Activated T-helper 1 cell treated with anti-CD3 and anti-CD28 coated beads, Interleukin-12 subunit alpha, Interleukin-12 subunit beta, Interleukin-2, Interleukin-4 antibody, amounts not matched to agents 30 ng/mL and 10 ng/mL and 1 ng/mL, durations not matched to agents 14 hours and 24 hours and 36 hours (primary cell): ENCODE measurements around the gene SIN3B. TPM values are rescaled to one million over a fixed set of nuclear protein-coding genes. Genes with fewer than 3 reads are reported as not detected.
"Not testable (repeated sequence)": the region's sequence is repeated elsewhere in the genome, so short reads cannot be mapped to it uniquely, and the experiment has no call there.

Experiments used
- DNase-seq: peaks from one replicate; pipeline ENCODE4 v3.0.0; 2021; ENCODE audit warnings: low spot score
- H3K27ac Mint-ChIP-seq: one replicate; pipeline ENCODE4 v1.8.0; 2021; ENCODE audit warnings: mild to moderate bottlenecking, mixed read lengths
- H3K27me3 Mint-ChIP-seq: one replicate; pipeline ENCODE4 v1.8.0; 2022; ENCODE audit warnings: mild to moderate bottlenecking, moderate library complexity, mixed read lengths; ENCODE audit not compliant: insufficient read depth
- H3K36me3 Mint-ChIP-seq: one replicate; pipeline ENCODE4 v1.8.0; 2021; ENCODE audit warnings: low read depth, mixed read lengths
- H3K4me1 Mint-ChIP-seq: one replicate; pipeline ENCODE4 v1.8.0; 2021; ENCODE audit warnings: low read depth, mixed read lengths
- H3K4me3 Mint-ChIP-seq: one replicate; pipeline ENCODE4 v1.8.0; 2021; ENCODE audit warnings: mild to moderate bottlenecking, moderate library complexity, mixed read lengths
- H3K9me3 Mint-ChIP-seq: one replicate; pipeline ENCODE4 v1.8.0; 2021; ENCODE audit warnings: mixed read lengths
- intact Hi-C: fragments of 100-400 bp; cut with micrococcal nuclease; formaldehyde crosslinking; loops from one replicate; pipeline ENCODE4 v1.15.1; 2024
- total RNA-seq: library from RNA; stranded (reverse); gene quantifications from 2 replicates; pipeline ENCODE4 v1.2.3, GENCODE V29; 2022

SIN3B gene
- total RNA-seq: 44.6 and 45.1 TPM in 2 replicates

GRCh38 chr19:16829010-16829821, at the start of gene SIN3B:
Gene SIN3B, plus strand, starts transcription at chr19:16829398. Its CDS starts 23 bp downstream, at chr19:16829421.
- Mint-ChIP-seq H3K9me3 (no peaks in the 10 kb centered on the region), H3K27me3 (peaks cover 26% of the 10 kb centered on the region), H3K4me3 (peak within 1 kb of the TSS; percentile 88), H3K27ac (peak within 1 kb of the TSS; percentile 78), H3K4me1 (peaks cover 37% of the 10 kb centered on the region), H3K36me3 (peaks cover 21% of the 10 kb centered on the region)
- DNase-seq: peak; percentile 88
- intact Hi-C loops: loop anchor here (1.0 kb wide), 2 partner anchors 68 to 246 kb away; partner anchors contain the start of genes HAUS8 and MYO9B

- no peaks in the 10 kb centered on the region for H3K9me3 Mint-ChIP-seq
- H3K36me3 Mint-ChIP-seq: no peaks in the 10 kb centered on the region
- no peak for DNase-seq
- H3K27me3 Mint-ChIP-seq: no peaks in the 10 kb centered on the region
- no peaks in the 10 kb centered on the region for H3K4me1 Mint-ChIP-seq
- no peak overlapping the region for H3K4me3 Mint-ChIP-seq
- no peak overlapping the region for H3K27ac Mint-ChIP-seq
- intact Hi-C loops: loop anchor here (2.0 kb wide), 2 partner anchors 119 to 273 kb away; no protein-coding TSS in a partner anchor
Observed at GRCh38 chr19:16779539-16780163, 49.5 kb upstream of the SIN3B start.

GRCh38 chr19:16782719-16783118, 46.5 kb upstream of the SIN3B start:
- Mint-ChIP-seq H3K9me3 (no peaks in the 10 kb centered on the region), H3K27ac (no peak overlapping the region), H3K27me3 (no peaks in the 10 kb centered on the region)

GRCh38 chr19:16788479-16788878, 40.7 kb upstream of the SIN3B start:
- DNase-seq: no peak
- Mint-ChIP-seq H3K9me3 (peaks cover 18% of the 10 kb centered on the region), H3K27ac (no peak overlapping the region), H3K36me3 (peaks cover 2% of the 10 kb centered on the region), H3K4me1 (no peaks in the 10 kb centered on the region), H3K27me3 (no peaks in the 10 kb centered on the region), H3K4me3 (no peak overlapping the region)
- intact Hi-C loops: no loop called here

More at GRCh38 chr19:16782719-16783118, 46.5 kb upstream of the SIN3B start:
- Mint-ChIP-seq H3K36me3 (no peaks in the 10 kb centered on the region), H3K4me1 (no peaks in the 10 kb centered on the region), H3K4me3 (no peak overlapping the region)
- no peak for DNase-seq
- intact Hi-C loops: no loop called here

- peaks cover 18% of the 10 kb centered on the region for H3K9me3 Mint-ChIP-seq
- peaks cover 2% of the 10 kb centered on the region for H3K36me3 Mint-ChIP-seq
- no peak overlapping the region for H3K27ac Mint-ChIP-seq
- H3K4me1 Mint-ChIP-seq: no peaks in the 10 kb centered on the region
- no peak overlapping the region for H3K4me3 Mint-ChIP-seq
- DNase-seq: no peak
- intact Hi-C loops: no loop called here
- H3K27me3 Mint-ChIP-seq: no peaks in the 10 kb centered on the region
Observed at GRCh38 chr19:16789238-16789637, 40.0 kb upstream of the SIN3B start.

GRCh38 chr19:16790051-16790450, 39.1 kb upstream of the SIN3B start:
- H3K36me3 Mint-ChIP-seq: peaks cover 2% of the 10 kb centered on the region
- no peaks in the 10 kb centered on the region for H3K27me3 Mint-ChIP-seq
- peaks cover 18% of the 10 kb centered on the region for H3K9me3 Mint-ChIP-seq
- no peak overlapping the region for H3K27ac Mint-ChIP-seq
- H3K4me3 Mint-ChIP-seq: no peak overlapping the region
- no peak for DNase-seq
- intact Hi-C loops: no loop called here
- H3K4me1 Mint-ChIP-seq: no peaks in the 10 kb centered on the region

- H3K4me1 Mint-ChIP-seq: no peaks in the 10 kb centered on the region
- DNase-seq: no peak
- intact Hi-C loops: no loop called here
- no peaks in the 10 kb centered on the region for H3K27me3 Mint-ChIP-seq
- H3K27ac Mint-ChIP-seq: no peak overlapping the region
- H3K9me3 Mint-ChIP-seq: peaks cover 22% of the 10 kb centered on the region
- H3K4me3 Mint-ChIP-seq: no peak overlapping the region
- peaks cover 2% of the 10 kb centered on the region for H3K36me3 Mint-ChIP-seq
Observed at GRCh38 chr19:16791942-16792341, 37.3 kb upstream of the SIN3B start.

- Mint-ChIP-seq H3K27ac (no peak overlapping the region), H3K36me3 (peaks cover 2% of the 10 kb centered on the region), H3K4me3 (no peak overlapping the region), H3K9me3 (peaks cover 8% of the 10 kb centered on the region), H3K4me1 (no peaks in the 10 kb centered on the region), H3K27me3 (no peaks in the 10 kb centered on the region)
- DNase-seq: no peak
- intact Hi-C loops: no loop called here
Observed at GRCh38 chr19:16794456-16795441, 34.4 kb upstream of the SIN3B start.

- intact Hi-C loops: no loop called here
- H3K27ac Mint-ChIP-seq: no peak overlapping the region
- H3K4me1 Mint-ChIP-seq: no peaks in the 10 kb centered on the region
- no peak for DNase-seq
- no peaks in the 10 kb centered on the region for H3K36me3 Mint-ChIP-seq
- no peak overlapping the region for H3K4me3 Mint-ChIP-seq
- H3K27me3 Mint-ChIP-seq: no peaks in the 10 kb centered on the region
- H3K9me3 Mint-ChIP-seq: peaks cover 4% of the 10 kb centered on the region
Observed at GRCh38 chr19:16795731-16796130, 33.5 kb upstream of the SIN3B start.

GRCh38 chr19:16797876-16798275, 31.3 kb upstream of the SIN3B start:
- no peak overlapping the region for H3K4me3 Mint-ChIP-seq

GRCh38 chr19:16798326-16798725, 30.9 kb upstream of the SIN3B start:
- H3K36me3 Mint-ChIP-seq, H3K4me3 Mint-ChIP-seq, H3K27me3 Mint-ChIP-seq, H3K9me3 Mint-ChIP-seq, DNase-seq, intact Hi-C loops, H3K27ac Mint-ChIP-seq, H3K4me1 Mint-ChIP-seq: not testable (repeated sequence)

More at GRCh38 chr19:16797876-16798275, 31.3 kb upstream of the SIN3B start:
- Mint-ChIP-seq H3K4me1 (no peaks in the 10 kb centered on the region), H3K27ac (no peak overlapping the region), H3K9me3 (peaks cover 4% of the 10 kb centered on the region), H3K27me3 (no peaks in the 10 kb centered on the region), H3K36me3 (no peaks in the 10 kb centered on the region)
- intact Hi-C loops: no loop called here
- no peak for DNase-seq

GRCh38 chr19:16799740-16800139, 29.5 kb upstream of the SIN3B start:
- H3K9me3 Mint-ChIP-seq: peaks cover 4% of the 10 kb centered on the region
- intact Hi-C loops: no loop called here
- no peak for DNase-seq
- H3K36me3 Mint-ChIP-seq: no peaks in the 10 kb centered on the region
- H3K4me3 Mint-ChIP-seq: no peak overlapping the region
- H3K4me1 Mint-ChIP-seq: no peaks in the 10 kb centered on the region
- H3K27ac Mint-ChIP-seq: no peak overlapping the region
- peaks cover 3% of the 10 kb centered on the region for H3K27me3 Mint-ChIP-seq
